H9 (cell line): ENCODE measurements around the gene FSTL4. TPM values are rescaled to one million over a fixed set of nuclear protein-coding genes. Genes with fewer than 3 reads are reported as not detected.

ENCODE experiments used
- DNase-seq: peaks from one replicate; pipeline ENCODE4 v3.0.0-alpha.2; 2017
- H2AFZ ChIP-seq: one replicate; pipeline ENCODE4 v1.6.1; 2013; ENCODE audit warnings: mild to moderate bottlenecking, low read length, control low read depth, moderate library complexity
- H2AK5ac ChIP-seq: 2 replicates; pipeline ENCODE4 v1.6.1; 2013; ENCODE audit warnings: low read length, control low read depth, mixed read lengths; ENCODE audit not compliant: insufficient read length
- H2BK120ac ChIP-seq: one replicate; pipeline ENCODE4 v1.6.1; 2013; ENCODE audit warnings: low read depth, mild to moderate bottlenecking, low read length, control low read depth, inconsistent platforms; ENCODE audit not compliant: poor library complexity, severe bottlenecking
- H2BK12ac ChIP-seq: 2 replicates; pipeline ENCODE4 v1.6.1; 2013; ENCODE audit warnings: low read length, control low read depth, mixed read lengths, low read depth; ENCODE audit not compliant: insufficient read length
- H2BK15ac ChIP-seq: 2 replicates; pipeline ENCODE4 v1.6.1; 2013; ENCODE audit warnings: low read depth, low read length, control low read depth
- H2BK20ac ChIP-seq: one replicate; pipeline ENCODE4 v1.6.1; 2013; ENCODE audit warnings: low read depth, mild to moderate bottlenecking, low read length, control low read depth, inconsistent platforms; ENCODE audit not compliant: poor library complexity, severe bottlenecking
- H2BK5ac ChIP-seq: 2 replicates; pipeline ENCODE4 v1.6.1; 2013; ENCODE audit warnings: low read length, control low read depth, mixed read lengths; ENCODE audit not compliant: insufficient read length
- H3K14ac ChIP-seq: 2 replicates; pipeline ENCODE4 v1.6.1; 2013; ENCODE audit warnings: low read length, control low read depth; ENCODE audit not compliant: insufficient read depth
- H3K18ac ChIP-seq: 2 replicates; pipeline ENCODE4 v1.6.1; 2013; ENCODE audit warnings: low read depth, mild to moderate bottlenecking, mixed read lengths, low read length, control low read depth; ENCODE audit not compliant: insufficient read length
- H3K23ac ChIP-seq: 2 replicates; pipeline ENCODE4 v1.6.1; 2013; ENCODE audit warnings: low read length, control low read depth, mixed read lengths, low read depth; ENCODE audit not compliant: insufficient read length
- H3K23me2 ChIP-seq: 2 replicates; pipeline ENCODE4 v1.6.1; 2013; ENCODE audit warnings: low read depth, mild to moderate bottlenecking, mixed read lengths, low read length, control low read depth; ENCODE audit not compliant: insufficient read length, poor library complexity, severe bottlenecking
- H3K27ac ChIP-seq: 2 replicates; pipeline ENCODE4 v1.5.1; 2013; ENCODE audit warnings: low read length, control low read depth, mixed read lengths, low read depth; ENCODE audit not compliant: insufficient read length
- H3K27me3 ChIP-seq: 2 replicates; pipeline ENCODE4 v1.6.1; 2013; ENCODE audit warnings: low read length, control low read depth, inconsistent platforms; ENCODE audit not compliant: insufficient read depth
- H3K4ac ChIP-seq: 2 replicates; pipeline ENCODE4 v1.6.1; 2013; ENCODE audit warnings: low read depth, mild to moderate bottlenecking, control low read depth, inconsistent platforms, low read length, moderate library complexity
- H3K4me1 ChIP-seq: 2 replicates; pipeline ENCODE4 v1.6.1; 2013; ENCODE audit warnings: low read length, control low read depth, inconsistent platforms; ENCODE audit not compliant: insufficient read depth
- H3K4me2 ChIP-seq: 2 replicates; pipeline ENCODE4 v1.6.1; 2013; ENCODE audit warnings: low read length, control low read depth, mixed read lengths; ENCODE audit not compliant: insufficient read length, insufficient read depth
- H3K56ac ChIP-seq: 2 replicates; pipeline ENCODE4 v1.6.1; 2013; ENCODE audit warnings: low read depth, mild to moderate bottlenecking, mixed read lengths, low read length, control low read depth; ENCODE audit not compliant: insufficient read length
- H3K79me1 ChIP-seq: 2 replicates; pipeline ENCODE4 v1.6.1; 2013; ENCODE audit warnings: low read depth, mild to moderate bottlenecking, moderate library complexity, low read length, control low read depth, inconsistent platforms; ENCODE audit not compliant: insufficient read depth, poor library complexity, severe bottlenecking
- H3K79me2 ChIP-seq: 2 replicates; pipeline ENCODE4 v1.6.1; 2013; ENCODE audit warnings: low read length, control low read depth, inconsistent platforms; ENCODE audit not compliant: insufficient read depth
- H3K9ac ChIP-seq: 2 replicates; pipeline ENCODE4 v1.6.1; 2013; ENCODE audit warnings: low read length, control low read depth, mixed read lengths; ENCODE audit not compliant: insufficient read length; ENCODE audit errors: extremely low read depth
- H3K9me3 ChIP-seq: one replicate; pipeline ENCODE4 v1.6.1; 2013; ENCODE audit warnings: low read depth, low read length, inconsistent platforms; ENCODE audit not compliant: control insufficient read depth
- H3T11ph ChIP-seq: one replicate; pipeline ENCODE4 v1.6.1; 2013; ENCODE audit warnings: mild to moderate bottlenecking, low read length, control low read depth, inconsistent platforms
- H4K20me1 ChIP-seq: one replicate; pipeline ENCODE4 v1.6.1; 2013; ENCODE audit not compliant: control insufficient read depth, insufficient read length, insufficient read depth
- H4K5ac ChIP-seq: 2 replicates; pipeline ENCODE4 v1.6.1; 2013; ENCODE audit warnings: low read depth, mild to moderate bottlenecking, mixed read lengths, low read length, control low read depth; ENCODE audit not compliant: insufficient read length
- H4K8ac ChIP-seq: replicated peaks from 2 replicates; pipeline ENCODE4 v1.6.1; 2013; ENCODE audit warnings: low read length, control low read depth, mixed read lengths, low read depth; ENCODE audit not compliant: insufficient read length
- H4K91ac ChIP-seq: 2 replicates; pipeline ENCODE4 v1.6.1; 2013; ENCODE audit warnings: low read depth, mild to moderate bottlenecking, moderate library complexity, mixed read lengths, low read length, control low read depth; ENCODE audit not compliant: insufficient read length
- H3K27ac Mint-ChIP-seq, 3 experiments: 2 replicates in 2 of 3; 3 replicates in 1 of 3; pipeline ENCODE4 v1.8.0; 2020 to 2021; ENCODE audit warnings: mixed read lengths in 3 of 3, mild to moderate bottlenecking in 1 of 3, moderate library complexity in 1 of 3
- H3K27me3 Mint-ChIP-seq: 2 replicates; pipeline ENCODE4 v1.8.0; 2021; ENCODE audit warnings: low read depth, mild to moderate bottlenecking, moderate library complexity, mixed read lengths
- H3K36me3 Mint-ChIP-seq, 3 experiments: 2 replicates in 2 of 3; 3 replicates in 1 of 3; pipeline ENCODE4 v1.8.0; 2020 to 2021; ENCODE audit warnings: low read depth in 3 of 3, mixed read lengths in 3 of 3; ENCODE audit not compliant: insufficient read depth in 1 of 3
- H3K4me1 Mint-ChIP-seq, 2 experiments: 2 replicates each; pipeline ENCODE4 v1.8.0; 2020; ENCODE audit warnings: mixed read lengths in 2 of 2
- H3K4me3 Mint-ChIP-seq, 2 experiments: 2 replicates in 1 of 2; 3 replicates in 1 of 2; pipeline ENCODE4 v1.8.0; 2020 to 2021; ENCODE audit warnings: mild to moderate bottlenecking in 2 of 2, mixed read lengths in 2 of 2, moderate library complexity in 1 of 2
- H3K9me3 Mint-ChIP-seq, 2 experiments: 2 replicates in 1 of 2; 3 replicates in 1 of 2; pipeline ENCODE4 v1.8.0; 2020; ENCODE audit warnings: mild to moderate bottlenecking in 2 of 2, mixed read lengths in 2 of 2, moderate library complexity in 1 of 2
- WGBS: extraction: QIAGEN DNeasy Blood & Tissue Kit; methylation state at CpG from one replicate; pipeline ENCODE4 v1.1.7; 2013; ENCODE audit warnings: missing lambda C conversion rate, low lambda C conversion rate, mixed read lengths; ENCODE audit not compliant: insufficient read length; ENCODE audit errors: extremely low coverage; 5-methylcytosine and 5-hydroxymethylcytosine counted together
- total RNA-seq: library from RNA; stranded (reverse); gene quantifications from 2 replicates; pipeline ENCODE4 v1.2.1, GENCODE V29; 2021
- TF ChIP-seq, protein P1 (sequence below): fragments of 200-600 bp; sonication (generic); conservative IDR thresholded peaks from 3 replicates; pipeline ENCODE4 v1.8.0; 2021; ENCODE audit warnings: antibody characterized with exemption, mild to moderate bottlenecking

Gene FSTL4
- total RNA-seq, 1 experiment from 2014 or later = 5.7 TPM

DNA sequence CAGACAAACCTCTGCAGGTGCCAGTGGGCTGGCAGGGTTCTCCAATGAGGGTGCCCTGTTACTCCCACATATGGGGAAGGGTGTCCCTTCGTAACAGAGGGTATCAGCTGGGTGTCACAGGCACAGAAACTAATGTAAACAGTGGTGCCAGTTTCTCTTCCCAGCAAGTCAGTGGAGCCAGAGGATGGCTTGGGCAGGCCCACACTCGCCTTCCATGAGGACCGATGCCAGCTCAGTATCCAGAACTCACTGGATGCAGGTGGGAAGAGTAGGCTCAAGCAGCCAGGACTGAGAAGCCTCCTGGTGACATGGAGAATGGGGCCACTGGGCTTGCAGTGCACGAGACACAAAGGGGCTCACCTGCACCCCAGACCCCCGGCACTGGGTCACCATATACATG is 30.4 kb downstream of the FSTL4 start:
- Histone ChIP-seq H3K27me3 (no peaks in the 10 kb centered on the region), H3K14ac (no peak overlapping the region), H2BK20ac (no peak overlapping the region), H3K79me1 (no peaks in the 10 kb centered on the region), H3K56ac (no peak overlapping the region), H3K18ac (no peak overlapping the region), H2BK120ac (no peak overlapping the region), H4K5ac (no peak overlapping the region), H2BK12ac (no peak overlapping the region), H3K79me2 (no peaks in the 10 kb centered on the region), H3K4ac (no peak overlapping the region), H4K91ac (no peak overlapping the region), H3K23ac (no peak overlapping the region), H3K4me2 (no peak overlapping the region), H3T11ph (no peak overlapping the region), H3K23me2 (no peaks in the 10 kb centered on the region), H2AFZ (no peak overlapping the region), H3K9me3 (no peaks in the 10 kb centered on the region), H3K4me1 (no peaks in the 10 kb centered on the region), H3K27ac (no peak overlapping the region), H2BK15ac (no peak overlapping the region), H3K9ac (no peak overlapping the region), H4K8ac (no peak overlapping the region), H2AK5ac (no peak overlapping the region), H2BK5ac (no peak overlapping the region), H4K20me1 (no peaks in the 10 kb centered on the region)
- Mint-ChIP-seq H3K27me3 (peaks cover 40% of the 10 kb centered on the region), H3K9me3 (peaks cover 0 to 2% of the 10 kb centered on the region in 2 experiments; a peak in 1 of 5 replicates), H3K4me3 (no peak overlapping the region), H3K4me1 (peaks cover 7 to 30% of the 10 kb centered on the region in 2 experiments), H3K36me3 (peaks cover 0 to 6% (median 3%) of the 10 kb centered on the region in 3 experiments; a peak in 5 of 7 replicates), H3K27ac (no peak overlapping the region)
- DNase-seq = no peak
- WGBS = no CpG with 5 or more reads among the region's 5 CpGs
- TF ChIP-seq, protein P1, sequence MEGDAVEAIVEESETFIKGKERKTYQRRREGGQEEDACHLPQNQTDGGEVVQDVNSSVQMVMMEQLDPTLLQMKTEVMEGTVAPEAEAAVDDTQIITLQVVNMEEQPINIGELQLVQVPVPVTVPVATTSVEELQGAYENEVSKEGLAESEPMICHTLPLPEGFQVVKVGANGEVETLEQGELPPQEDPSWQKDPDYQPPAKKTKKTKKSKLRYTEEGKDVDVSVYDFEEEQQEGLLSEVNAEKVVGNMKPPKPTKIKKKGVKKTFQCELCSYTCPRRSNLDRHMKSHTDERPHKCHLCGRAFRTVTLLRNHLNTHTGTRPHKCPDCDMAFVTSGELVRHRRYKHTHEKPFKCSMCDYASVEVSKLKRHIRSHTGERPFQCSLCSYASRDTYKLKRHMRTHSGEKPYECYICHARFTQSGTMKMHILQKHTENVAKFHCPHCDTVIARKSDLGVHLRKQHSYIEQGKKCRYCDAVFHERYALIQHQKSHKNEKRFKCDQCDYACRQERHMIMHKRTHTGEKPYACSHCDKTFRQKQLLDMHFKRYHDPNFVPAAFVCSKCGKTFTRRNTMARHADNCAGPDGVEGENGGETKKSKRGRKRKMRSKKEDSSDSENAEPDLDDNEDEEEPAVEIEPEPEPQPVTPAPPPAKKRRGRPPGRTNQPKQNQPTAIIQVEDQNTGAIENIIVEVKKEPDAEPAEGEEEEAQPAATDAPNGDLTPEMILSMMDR = no peak
